MG63 (cell line): Measurements from ENCODE around the gene ZNF654. TPM values are rescaled to one million over a fixed set of nuclear protein-coding genes. Genes with fewer than 3 reads are reported as not detected.
"Not testable (repeated sequence)": the region's sequence is repeated elsewhere in the genome, so short reads cannot be mapped to it uniquely, and the experiment has no call there.

ENCODE experiments used
- DNase-seq: peaks from one replicate; pipeline ENCODE4 v3.0.0-alpha.2; 2020
- H3K27me3 ChIP-seq: fragments of 250-450 bp; sonication (Bioruptor Pico); 2 replicates; pipeline ENCODE4 v1.5.1; 2020; ENCODE audit warnings: mild to moderate bottlenecking, moderate library complexity
- H3K36me3 ChIP-seq: fragments of 250-450 bp; sonication (Bioruptor Pico); 2 replicates; pipeline ENCODE4 v1.5.1; 2020; ENCODE audit warnings: mild to moderate bottlenecking, moderate library complexity
- H3K4me3 ChIP-seq: fragments of 250-450 bp; sonication (Bioruptor Pico); 2 replicates; pipeline ENCODE4 v1.5.1; 2020; ENCODE audit warnings: mild to moderate bottlenecking, moderate library complexity
- H3K9me3 ChIP-seq: fragments of 250-450 bp; sonication (Bioruptor Pico); 2 replicates; pipeline ENCODE4 v1.5.1; 2020; ENCODE audit warnings: mild to moderate bottlenecking, moderate library complexity
- total RNA-seq: library from RNA; depleted of rRNA; stranded (reverse); fragments of >200 nt; shearing (Covaris generic); gene quantifications from 2 replicates; pipeline ENCODE4 v1.2.3, GENCODE V29; 2014; ENCODE audit warnings: low replicate concordance

Gene ZNF654
- total RNA-seq, 1 experiment from 2014 or later, result 3.1 TPM

GRCh38 chr3:88150371-88150770 is 91.3 kb downstream of the ZNF654 start:
- Histone ChIP-seq H3K9me3 (no peaks in the 10 kb centered on the region), H3K4me3 (peak overlapping the region; percentile 77), H3K36me3 (peaks cover 10% of the 10 kb centered on the region), H3K27me3 (no peaks in the 10 kb centered on the region)
- DNase-seq, result no peak

- DNase-seq, result no peak
- no peaks in the 10 kb centered on the region for H3K9me3 ChIP-seq
Measured at GRCh38 chr3:88150806-88151205, 91.8 kb downstream of the ZNF654 start.

DNA sequence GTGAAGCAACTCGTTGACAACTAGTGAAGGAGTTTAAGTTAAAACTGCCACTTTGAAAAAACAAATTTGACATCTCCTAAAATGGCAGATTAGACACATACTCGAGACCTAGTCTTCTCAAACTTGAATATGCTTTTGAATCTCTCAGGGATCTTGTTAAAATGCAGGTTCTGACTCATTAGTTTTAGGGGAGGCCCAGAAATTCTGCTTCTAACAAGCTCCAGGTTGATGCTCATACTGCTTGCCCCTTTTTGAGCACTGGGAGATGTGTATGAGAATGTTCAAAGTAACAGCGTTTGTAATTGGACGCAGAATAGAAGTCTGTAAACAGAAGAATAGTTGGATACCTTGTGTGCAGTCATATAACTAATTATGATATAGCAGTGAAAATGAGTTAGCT is 92.3 kb downstream of the ZNF654 start:
- H3K27me3 ChIP-seq, result no peaks in the 10 kb centered on the region
- DNase-seq, result no peak
- H3K9me3 ChIP-seq, result no peaks in the 10 kb centered on the region
- H3K4me3 ChIP-seq, result peak overlapping the region; percentile 77
- H3K36me3 ChIP-seq, result peaks cover 19% of the 10 kb centered on the region

More at GRCh38 chr3:88150806-88151205, 91.8 kb downstream of the ZNF654 start:
- Histone ChIP-seq H3K27me3 (no peaks in the 10 kb centered on the region), H3K4me3 (peak overlapping the region; percentile 77), H3K36me3 (peaks cover 14% of the 10 kb centered on the region)

- Histone ChIP-seq H3K27me3 (no peaks in the 10 kb centered on the region), H3K9me3 (no peaks in the 10 kb centered on the region), H3K4me3 (no peak overlapping the region), H3K36me3 (peaks cover 27% of the 10 kb centered on the region)
- DNase-seq, result no peak
Measured at GRCh38 chr3:88152841-88153240, 93.8 kb downstream of the ZNF654 start.

DNA sequence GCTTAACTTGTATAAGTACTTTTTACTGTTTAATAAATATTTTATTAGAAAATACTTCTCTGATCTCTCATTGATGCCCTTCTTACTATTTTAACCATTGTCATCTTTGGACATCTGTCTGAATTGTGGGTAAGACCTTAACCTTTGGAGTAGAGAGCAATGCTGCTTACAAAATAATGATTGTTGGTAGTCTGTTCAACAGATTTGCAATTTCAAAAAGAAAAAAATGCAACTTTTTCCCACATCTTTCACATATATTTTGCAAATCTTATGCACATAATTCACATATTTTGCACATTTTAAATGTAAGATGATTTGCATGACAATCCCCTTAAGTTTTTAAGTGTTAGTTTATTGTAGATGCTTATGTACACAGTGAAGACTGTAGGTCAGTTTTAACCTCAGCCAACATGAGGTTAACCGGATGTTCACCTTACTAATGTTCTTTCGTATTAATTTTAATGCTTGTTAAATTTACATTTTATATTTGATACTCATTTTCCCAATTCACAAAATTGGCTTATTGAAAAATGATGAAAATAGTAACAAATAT is 107.4 kb downstream of the ZNF654 start:
- Histone ChIP-seq H3K36me3 (no peaks in the 10 kb centered on the region), H3K9me3 (no peaks in the 10 kb centered on the region), H3K27me3 (no peaks in the 10 kb centered on the region), H3K4me3 (no peak overlapping the region)
- DNase-seq, result no peak

GRCh38 chr3:88167173-88167572 is 108.1 kb downstream of the ZNF654 start:
- no peaks in the 10 kb centered on the region for H3K36me3 ChIP-seq
- H3K27me3 ChIP-seq, result no peaks in the 10 kb centered on the region
- H3K9me3 ChIP-seq, result no peaks in the 10 kb centered on the region
- no peak for DNase-seq
- no peak overlapping the region for H3K4me3 ChIP-seq

GRCh38 chr3:88167704-88168103 is 108.6 kb downstream of the ZNF654 start:
- DNase-seq, result no peak
- Histone ChIP-seq H3K9me3 (no peaks in the 10 kb centered on the region), H3K4me3 (no peak overlapping the region), H3K27me3 (no peaks in the 10 kb centered on the region), H3K36me3 (no peaks in the 10 kb centered on the region)

DNA sequence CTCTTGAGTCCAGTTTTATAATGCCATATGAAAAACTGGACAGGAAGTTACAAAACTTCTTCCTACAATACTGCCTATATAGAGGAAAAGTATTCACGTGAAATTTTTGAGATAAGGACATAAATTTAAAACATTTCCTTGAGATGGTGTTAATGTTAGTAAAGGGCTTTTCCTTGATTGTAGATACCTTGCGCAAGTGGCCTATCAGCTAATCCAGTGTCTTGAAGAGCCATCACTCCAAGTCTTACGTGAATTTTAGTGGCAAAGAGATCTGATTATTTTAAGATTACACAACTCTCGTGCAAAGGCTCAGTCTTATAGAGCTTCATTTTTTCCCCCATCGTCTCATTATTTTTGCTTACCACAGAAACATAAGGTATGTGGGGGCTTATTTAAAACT is 109.1 kb downstream of the ZNF654 start:
- no peak for DNase-seq
- H3K27me3 ChIP-seq, result no peaks in the 10 kb centered on the region
- no peaks in the 10 kb centered on the region for H3K36me3 ChIP-seq
- H3K4me3 ChIP-seq, result no peak overlapping the region
- H3K9me3 ChIP-seq, result no peaks in the 10 kb centered on the region

GRCh38 chr3:88180398-88180999 is 121.4 kb downstream of the ZNF654 start:
- Histone ChIP-seq H3K27me3 (no peaks in the 10 kb centered on the region), H3K9me3 (no peaks in the 10 kb centered on the region), H3K36me3 (no peaks in the 10 kb centered on the region), H3K4me3 (no peak overlapping the region)
- no peak for DNase-seq

- DNase-seq, H3K4me3 ChIP-seq, H3K27me3 ChIP-seq, H3K9me3 ChIP-seq, H3K36me3 ChIP-seq: not testable (repeated sequence)
Measured at GRCh38 chr3:88182165-88182918, 123.3 kb downstream of the ZNF654 start.

DNA sequence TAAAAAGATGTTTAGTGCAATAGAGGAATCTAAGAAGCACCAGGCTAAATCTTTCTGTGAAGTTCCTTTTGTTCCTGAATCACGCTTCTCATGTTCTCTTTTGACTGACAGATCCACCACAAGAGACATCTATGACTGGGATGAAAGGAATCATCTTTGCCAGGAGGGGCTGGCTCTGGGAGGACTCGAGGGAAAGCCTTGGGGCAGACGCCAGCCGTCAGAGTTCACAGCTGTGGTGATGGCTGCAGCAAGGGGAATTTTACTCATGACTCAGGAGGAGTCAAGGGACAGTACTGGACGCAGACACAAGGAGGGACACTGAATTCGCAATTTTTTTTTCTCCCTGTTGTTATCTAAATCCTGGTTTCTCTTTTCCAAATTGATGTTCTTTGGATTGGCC is 129.4 kb downstream of the ZNF654 start:
- Histone ChIP-seq H3K9me3 (no peaks in the 10 kb centered on the region), H3K36me3 (no peaks in the 10 kb centered on the region), H3K4me3 (no peak overlapping the region), H3K27me3 (no peaks in the 10 kb centered on the region)
- DNase-seq, result no peak

GRCh38 chr3:88189361-88189810 is 130.3 kb downstream of the ZNF654 start:
- H3K9me3 ChIP-seq, result no peaks in the 10 kb centered on the region

GRCh38 chr3:88191872-88192409 is 132.9 kb downstream of the ZNF654 start:
- H3K36me3 ChIP-seq, result no peaks in the 10 kb centered on the region
- no peaks in the 10 kb centered on the region for H3K27me3 ChIP-seq
- no peak for DNase-seq
- no peak overlapping the region for H3K4me3 ChIP-seq
- no peaks in the 10 kb centered on the region for H3K9me3 ChIP-seq

More at GRCh38 chr3:88189361-88189810, 130.3 kb downstream of the ZNF654 start:
- Histone ChIP-seq H3K4me3 (no peak overlapping the region), H3K27me3 (no peaks in the 10 kb centered on the region), H3K36me3 (no peaks in the 10 kb centered on the region)
- no peak for DNase-seq

DNA sequence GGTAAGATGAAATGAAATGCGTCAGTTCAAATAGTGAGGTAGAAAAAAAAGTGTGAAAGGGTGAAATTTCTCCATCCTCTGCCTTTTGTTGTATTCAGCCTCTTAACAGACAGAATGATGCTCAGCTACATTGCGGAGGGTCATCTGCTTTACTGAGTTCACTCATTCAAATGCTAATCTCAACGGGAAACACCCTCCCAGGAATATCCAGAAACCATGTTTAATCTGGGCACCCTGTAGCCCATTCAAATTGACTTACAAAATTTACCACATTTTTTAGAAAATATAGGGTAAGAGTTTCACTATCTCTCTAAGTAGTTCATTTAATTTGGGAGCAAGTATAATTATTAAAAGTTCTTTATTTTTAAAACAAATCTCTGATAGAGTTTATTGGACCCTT is 133.6 kb downstream of the ZNF654 start:
- no peaks in the 10 kb centered on the region for H3K27me3 ChIP-seq

More for the DNA sequence above, 133.6 kb downstream of the ZNF654 start:
- no peaks in the 10 kb centered on the region for H3K36me3 ChIP-seq
- H3K4me3 ChIP-seq, result no peak overlapping the region
- no peak for DNase-seq
- H3K9me3 ChIP-seq, result no peaks in the 10 kb centered on the region
